ENCODE results near the gene HS2ST1. TPM values are rescaled to one million over a fixed set of nuclear protein-coding genes. Genes with fewer than 3 reads are reported as not detected.

Gene HS2ST1
- total RNA-seq, 1 donor from 2014 or later = 8.7 TPM

- TF ChIP-seq CTCF (conservative IDR thresholded peaks at IDR 0.05; ENCODE audit: low read depth, low read length) = no peak
- no peak for DNase-seq (ENCODE audit: low read depth)
- H3K4me3 ChIP-seq (ENCODE audit: low read depth, low read length) = no peak overlapping the region
These were observed 207.3 kb downstream of the HS2ST1 start for GRCh38 chr1:87121711-87122163.

GRCh38 chr1:87122243-87122642 is 207.8 kb downstream of the HS2ST1 start:
- no peak for TF ChIP-seq CTCF (conservative IDR thresholded peaks at IDR 0.05; ENCODE audit: low read depth, low read length)
- H3K4me3 ChIP-seq (ENCODE audit: low read depth, low read length) = no peak overlapping the region
- DNase-seq (ENCODE audit: low read depth) = no peak

- DNase-seq (ENCODE audit: low read depth) = no peak
- no peak for TF ChIP-seq CTCF (conservative IDR thresholded peaks at IDR 0.05; ENCODE audit: low read depth, low read length)
- H3K4me3 ChIP-seq (ENCODE audit: low read depth, low read length) = no peak overlapping the region
These were observed 209.2 kb downstream of the HS2ST1 start for GRCh38 chr1:87123610-87124009.

- H3K4me3 ChIP-seq (ENCODE audit: low read depth, low read length) = no peak overlapping the region
- no peak for DNase-seq (ENCODE audit: low read depth)
- TF ChIP-seq CTCF (conservative IDR thresholded peaks at IDR 0.05; ENCODE audit: low read depth, low read length) = no peak
These were observed 212.6 kb downstream of the HS2ST1 start for GRCh38 chr1:87126886-87127505.

GRCh38 chr1:87127581-87127980 is 213.1 kb downstream of the HS2ST1 start:
- H3K4me3 ChIP-seq (ENCODE audit: low read depth, low read length) = no peak overlapping the region
- DNase-seq (ENCODE audit: low read depth) = no peak
- no peak for TF ChIP-seq CTCF (conservative IDR thresholded peaks at IDR 0.05; ENCODE audit: low read depth, low read length)

- no peak overlapping the region for H3K4me3 ChIP-seq (ENCODE audit: low read depth, low read length)
- no peak for DNase-seq (ENCODE audit: low read depth)
- TF ChIP-seq CTCF (conservative IDR thresholded peaks at IDR 0.05; ENCODE audit: low read depth, low read length) = no peak
These were observed 214.6 kb downstream of the HS2ST1 start for GRCh38 chr1:87129038-87129437.

GRCh38 chr1:87129606-87130005 is 215.2 kb downstream of the HS2ST1 start:
- no peak overlapping the region for H3K4me3 ChIP-seq (ENCODE audit: low read depth, low read length)
- no peak for TF ChIP-seq CTCF (conservative IDR thresholded peaks at IDR 0.05; ENCODE audit: low read depth, low read length)
- DNase-seq (ENCODE audit: low read depth) = no peak

Measured in epithelial cell of proximal tubule (primary cell).